HG03558 (cell line): Measurements from ENCODE around the gene TRPV3.

Source experiments
- ATAC-seq: cut with Tn5 transposase; IDR thresholded peaks from one replicate; pipeline ENCODE4 v1.9.1; 2021; ENCODE audit warnings: moderate number of reproducible peaks; ENCODE audit not compliant: unreplicated experiment; ENCODE audit errors: extremely low read depth

Gene TRPV3

DNA sequence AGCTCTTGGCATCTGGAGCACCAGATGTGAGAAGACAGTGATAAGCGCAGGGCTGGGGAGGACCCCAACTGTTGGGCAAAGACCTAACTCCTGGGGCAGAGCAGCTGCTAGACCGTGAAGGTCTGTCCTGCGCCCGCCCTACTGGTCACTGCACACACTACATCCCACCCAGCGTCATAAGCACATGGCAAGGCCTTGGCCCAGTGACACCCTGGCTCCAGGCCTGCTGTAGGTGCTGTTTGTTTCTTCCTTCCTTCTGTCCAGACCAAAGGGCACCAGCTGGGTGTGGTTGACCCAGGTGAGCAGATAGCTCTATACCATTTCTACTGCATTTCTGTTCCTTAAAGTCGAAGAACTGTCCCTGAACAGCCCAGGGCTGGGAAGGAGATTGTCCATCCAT, 6.4 kb downstream of the TRPV3 start:
- ATAC-seq = no peak

DNA sequence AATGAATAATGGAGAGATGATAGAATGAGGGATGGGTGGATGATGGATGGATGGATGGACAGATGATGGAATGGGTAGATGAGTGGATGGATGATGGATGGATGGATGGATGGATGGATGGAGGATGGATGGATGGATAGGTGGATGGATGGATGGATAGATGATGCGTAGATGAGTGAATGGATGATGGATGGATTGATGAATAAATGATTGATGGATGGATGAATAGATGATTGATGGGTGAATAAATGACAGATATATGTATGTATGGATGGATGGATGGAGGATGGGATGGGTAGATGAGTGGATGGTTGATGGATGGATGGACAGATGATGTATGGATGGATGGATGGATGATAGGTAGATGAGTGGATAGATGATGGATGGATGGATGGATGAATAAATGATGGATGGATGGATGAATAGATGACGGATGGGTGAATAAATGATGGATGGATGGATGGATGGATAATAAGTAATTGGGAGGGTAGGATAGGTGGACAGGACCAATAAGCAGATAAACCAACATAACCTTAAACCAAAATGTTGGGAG, 7.9 kb downstream of the TRPV3 start:
- ATAC-seq = no peak

GRCh38 chr17:3547628-3548027, 10.0 kb downstream of the TRPV3 start:
- ATAC-seq = no peak

DNA sequence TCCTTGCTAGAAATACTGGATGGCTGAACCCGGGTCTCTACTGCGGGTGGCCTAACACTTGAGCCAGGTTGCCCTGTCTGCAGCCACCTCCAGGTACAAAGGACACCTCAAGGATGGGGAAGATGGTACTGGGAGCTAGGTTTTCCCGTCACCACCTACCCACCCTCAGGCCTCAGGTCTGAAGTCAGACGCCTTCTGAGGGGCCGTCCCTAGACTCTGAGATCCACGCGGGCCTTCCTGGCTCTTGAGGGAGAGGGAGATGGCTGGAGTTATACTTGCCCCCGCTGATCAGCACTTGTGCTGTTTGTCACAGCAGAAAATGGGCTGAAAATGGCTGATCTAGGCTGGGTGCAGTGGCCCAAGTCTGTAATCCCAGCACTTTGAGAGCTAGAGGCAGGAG, 10.6 kb downstream of the TRPV3 start:
- no peak for ATAC-seq

GRCh38 chr17:3546521-3546920, 11.1 kb downstream of the TRPV3 start:
- ATAC-seq = no peak

DNA sequence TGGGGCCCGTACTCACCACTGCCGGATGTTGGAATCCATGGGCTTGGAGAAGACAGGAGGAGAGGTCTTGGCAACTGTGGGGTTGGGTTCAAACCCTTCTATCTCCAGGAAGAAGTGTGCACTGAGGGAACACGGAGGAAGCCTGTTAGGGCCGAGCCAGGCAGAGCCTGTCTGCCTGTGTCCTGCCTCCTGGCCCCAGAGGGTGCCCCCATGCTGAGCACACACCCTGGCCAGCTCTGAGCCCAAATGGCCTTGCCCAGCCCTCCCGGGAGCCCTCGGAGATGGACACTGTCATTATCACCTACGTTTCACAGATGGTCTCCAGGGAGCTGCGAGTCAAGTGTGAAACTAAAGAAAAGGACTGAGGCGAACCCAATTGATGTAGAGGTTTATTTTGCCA, 12.5 kb downstream of the TRPV3 start:
- no peak for ATAC-seq

GRCh38 chr17:3544365-3544764, 13.2 kb downstream of the TRPV3 start:
- ATAC-seq = no peak

DNA sequence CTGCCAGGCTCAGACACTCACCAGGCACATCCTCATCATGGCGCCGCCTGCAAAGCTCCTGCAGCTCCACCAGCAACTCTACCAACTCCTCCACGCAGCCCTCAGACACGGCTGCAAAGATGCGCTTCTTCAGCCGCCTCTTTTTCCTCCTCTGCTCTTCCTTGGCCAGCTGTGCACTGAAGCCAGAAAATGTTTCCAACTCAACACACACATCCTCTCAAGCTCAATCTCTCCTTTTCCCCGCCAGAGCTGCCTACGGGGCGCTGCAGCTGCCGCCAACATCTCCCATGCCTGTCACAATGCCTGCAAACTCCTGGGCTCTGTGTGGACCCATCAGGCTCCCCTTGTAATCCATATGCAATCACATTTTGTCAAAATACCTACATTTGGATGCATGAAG, 14.2 kb downstream of the TRPV3 start:
- no peak for ATAC-seq

DNA sequence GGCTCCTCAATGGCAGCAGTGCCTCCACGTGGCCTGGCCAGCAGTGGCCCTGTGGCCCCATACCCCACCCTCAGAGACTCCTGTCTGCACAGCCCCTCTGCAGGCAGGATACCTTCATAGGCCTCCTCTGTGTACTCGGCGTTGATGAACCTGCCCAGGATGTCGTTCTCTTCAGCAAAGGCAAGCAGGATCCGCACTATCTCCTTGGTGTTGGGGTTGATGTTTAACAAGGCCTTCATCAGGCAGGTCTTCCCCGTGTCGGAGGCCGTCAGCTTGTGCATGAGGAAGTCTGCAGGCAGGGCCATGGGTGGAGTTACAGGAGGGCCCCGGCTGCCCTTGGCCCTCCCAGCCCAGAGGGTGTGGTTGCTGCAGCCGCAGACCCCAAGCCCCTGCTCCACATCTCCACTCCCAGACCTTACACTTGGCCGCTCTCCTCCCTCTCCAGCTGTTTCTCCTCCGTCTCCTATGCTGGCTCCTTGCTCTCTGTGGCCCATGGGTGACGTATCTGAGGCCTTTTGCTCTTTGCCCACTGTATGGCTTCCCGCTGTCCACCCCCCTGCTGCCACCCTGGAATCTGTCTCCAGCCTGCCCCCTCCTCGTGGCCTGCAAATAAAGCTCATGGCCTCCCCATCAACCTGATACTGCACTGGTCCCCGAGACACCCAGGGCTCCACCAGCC, 15.1 kb downstream of the TRPV3 start:
- no peak for ATAC-seq

GRCh38 chr17:3539881-3540540, 17.6 kb downstream of the TRPV3 start:
- no peak for ATAC-seq

GRCh38 chr17:3536716-3537115, 20.9 kb downstream of the TRPV3 start:
- ATAC-seq = no peak

- no peak for ATAC-seq
These were observed 22.2 kb downstream of the TRPV3 start for GRCh38 chr17:3535253-3535995.

- ATAC-seq = no peak
These were observed 22.7 kb downstream of the TRPV3 start for GRCh38 chr17:3534881-3535252.

GRCh38 chr17:3533752-3534151, 23.9 kb downstream of the TRPV3 start:
- no peak for ATAC-seq

- ATAC-seq = no peak
These were observed 24.8 kb downstream of the TRPV3 start for GRCh38 chr17:3532859-3533142.

GRCh38 chr17:3532106-3532858, 25.3 kb downstream of the TRPV3 start:
- ATAC-seq = no peak

DNA sequence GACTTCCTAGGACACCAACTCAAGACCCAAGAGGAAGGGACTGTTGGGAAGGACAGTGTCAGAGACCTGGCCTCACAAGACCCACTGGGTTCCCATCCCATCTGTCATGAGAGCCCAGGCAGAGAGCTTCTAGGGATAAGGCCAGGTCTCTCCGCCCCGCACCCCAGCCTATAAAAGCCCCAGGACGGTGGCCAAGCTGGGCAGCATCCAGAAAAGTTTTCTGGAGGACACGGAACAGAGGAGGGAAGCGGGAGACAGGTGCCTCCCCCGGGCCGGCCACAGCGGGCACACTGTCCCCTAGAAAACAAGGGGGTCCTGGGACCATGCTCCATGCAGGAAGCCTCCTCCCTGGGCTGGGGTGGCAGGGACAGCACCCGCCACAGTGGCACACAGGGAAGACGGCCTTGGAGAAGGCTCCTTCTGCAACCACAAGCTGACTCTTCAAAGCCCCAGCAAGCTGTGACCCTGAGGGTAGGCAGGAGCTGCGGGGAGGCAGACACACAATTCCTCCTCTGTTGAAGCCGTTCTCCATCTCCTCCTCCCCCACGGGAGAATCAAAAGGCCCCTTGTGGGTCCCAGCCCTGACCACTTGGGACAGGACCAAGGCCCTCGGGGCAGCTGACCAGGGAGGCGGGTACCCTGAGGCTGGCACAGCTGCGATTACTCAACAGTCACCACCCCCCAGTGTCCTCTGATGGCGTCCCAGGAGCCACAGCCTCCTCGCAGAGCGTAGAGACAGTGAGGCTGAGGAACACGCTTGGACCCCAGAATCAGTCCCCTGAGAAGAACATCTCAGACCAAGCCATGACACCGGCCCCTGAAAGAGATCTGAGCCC, 26.1 kb downstream of the TRPV3 start:
- no peak for ATAC-seq

DNA sequence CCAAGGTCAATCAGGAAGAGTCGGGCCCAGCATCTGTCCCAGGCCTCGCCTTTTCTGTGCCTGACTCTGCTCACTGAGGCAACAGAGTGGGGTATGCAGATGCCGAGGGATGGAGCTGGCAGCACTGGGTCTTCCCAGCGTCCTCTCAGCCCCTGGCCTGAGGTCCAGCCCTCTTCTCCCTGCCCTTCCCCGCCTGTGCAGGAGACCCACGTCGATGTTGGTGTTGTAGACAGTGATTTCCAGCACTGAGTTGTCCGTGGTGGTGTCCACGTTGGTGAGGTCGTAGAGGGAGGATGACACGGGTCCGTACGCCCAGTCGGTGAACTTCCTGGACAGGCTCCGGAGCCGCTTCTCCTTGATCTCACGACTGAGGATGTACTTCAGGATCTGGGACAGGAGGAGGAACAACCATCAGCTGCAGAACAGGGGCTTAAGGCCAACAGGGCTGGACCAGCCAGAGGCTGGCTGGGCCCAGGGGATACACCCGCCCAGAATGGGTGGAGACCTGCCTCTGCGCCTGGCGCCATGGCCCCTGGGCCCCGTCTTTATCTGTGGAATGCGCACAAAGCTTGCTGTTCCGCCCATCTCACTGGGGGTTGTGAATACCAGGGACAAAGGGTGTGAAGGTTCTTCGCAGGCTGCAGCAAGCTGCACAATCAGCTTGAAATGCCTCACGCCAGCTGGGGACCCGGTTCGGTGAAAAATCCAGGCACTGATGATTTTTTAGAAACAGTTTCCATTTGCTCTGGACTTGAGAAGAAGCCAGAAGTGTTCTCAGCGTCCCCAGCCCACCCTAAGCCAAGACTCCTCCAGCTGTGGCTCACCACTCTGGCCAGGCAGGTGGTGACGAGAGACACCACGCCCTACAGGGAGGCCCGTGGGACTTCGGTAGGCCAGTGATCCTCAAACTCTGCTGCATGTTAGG, 27.5 kb downstream of the TRPV3 start:
- no peak for ATAC-seq
